ENCODE measurements around the gene MUC20.
"Not testable (repeated sequence)": the region's sequence is repeated elsewhere in the genome, so short reads cannot be mapped to it uniquely, and the experiment has no call there.

Gene MUC20

DNA sequence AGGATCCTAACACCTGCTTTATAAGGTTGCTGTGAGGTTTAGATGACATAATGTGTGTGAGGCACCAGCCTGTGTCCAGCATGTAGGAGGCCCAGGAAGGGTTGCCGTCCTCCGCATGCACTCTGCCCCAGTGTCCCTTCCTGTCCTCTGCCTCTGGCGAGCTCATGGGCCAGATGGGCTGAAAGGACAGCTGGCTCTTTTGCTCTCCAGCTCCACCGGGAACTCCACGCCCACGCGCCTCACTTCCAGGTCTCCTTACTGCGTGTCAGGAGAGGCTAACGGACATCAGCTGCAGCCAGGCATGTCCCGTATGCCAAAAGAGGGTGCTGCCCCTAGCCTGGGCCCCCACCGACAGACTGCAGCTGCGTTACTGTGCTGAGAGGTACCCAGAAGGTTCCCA, 12.2 kb downstream of the MUC20 start:
- DNase-seq = no peak

DNA sequence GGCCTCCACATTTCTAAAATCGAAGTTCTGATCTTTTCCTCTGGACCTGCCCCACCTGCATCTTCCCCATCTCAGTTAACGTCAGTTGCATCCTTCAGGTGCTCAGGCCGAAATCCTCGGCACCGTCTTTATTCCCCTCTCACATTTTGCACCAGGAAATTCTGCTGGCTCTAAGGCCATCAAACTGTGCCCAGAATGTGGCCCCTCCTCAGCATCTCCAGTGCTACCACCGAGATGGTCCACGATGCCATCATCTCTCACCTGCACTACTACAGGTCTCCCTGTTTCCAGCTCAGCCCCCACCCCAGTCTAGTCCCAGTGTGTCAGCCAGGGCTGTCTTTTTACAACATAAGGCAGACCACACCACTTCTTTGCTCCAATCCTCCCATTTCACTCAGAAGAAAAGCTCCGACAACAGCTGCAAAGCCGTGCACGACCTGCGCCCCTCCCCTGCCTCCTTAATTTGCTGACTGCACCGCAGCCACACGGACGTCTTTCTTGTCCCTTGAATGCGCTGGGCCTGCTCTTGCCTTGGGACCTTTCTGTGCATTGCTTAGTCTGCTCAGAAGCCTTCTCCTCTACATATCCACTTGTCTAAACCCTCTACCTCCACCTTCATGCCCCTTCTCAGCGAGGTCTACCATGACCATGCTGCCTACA, 14.4 kb downstream of the MUC20 start:
- no peak for DNase-seq

DNA sequence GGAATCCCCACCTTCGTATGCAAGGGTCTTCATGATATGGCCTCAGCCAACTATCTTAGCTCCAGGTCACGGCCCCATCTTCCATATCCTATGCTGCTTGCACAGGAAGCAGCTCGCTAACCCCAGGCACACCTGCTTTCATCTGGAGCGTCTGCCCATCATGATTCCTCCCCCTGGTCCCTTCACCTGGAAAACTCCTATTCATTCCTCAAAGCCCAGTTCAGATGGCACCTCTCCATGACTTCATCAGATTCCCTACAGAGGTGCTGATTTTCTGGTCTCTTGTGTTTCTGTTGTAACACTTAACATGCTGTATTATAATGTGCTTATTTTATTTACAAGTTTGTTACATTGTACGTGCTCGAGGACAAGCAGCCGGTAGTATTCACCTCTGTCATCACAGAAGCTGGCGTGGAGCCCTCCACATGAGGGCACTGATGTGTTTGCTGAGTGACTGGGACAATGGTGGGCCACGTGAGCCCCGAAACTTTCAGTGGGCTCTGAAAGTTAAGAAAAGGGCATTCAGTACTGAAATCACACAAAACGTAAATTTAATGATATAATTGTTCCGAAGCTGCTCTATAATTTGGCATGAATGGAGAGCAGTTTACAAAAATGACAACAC, 16.2 kb downstream of the MUC20 start:
- DNase-seq = no peak

DNA sequence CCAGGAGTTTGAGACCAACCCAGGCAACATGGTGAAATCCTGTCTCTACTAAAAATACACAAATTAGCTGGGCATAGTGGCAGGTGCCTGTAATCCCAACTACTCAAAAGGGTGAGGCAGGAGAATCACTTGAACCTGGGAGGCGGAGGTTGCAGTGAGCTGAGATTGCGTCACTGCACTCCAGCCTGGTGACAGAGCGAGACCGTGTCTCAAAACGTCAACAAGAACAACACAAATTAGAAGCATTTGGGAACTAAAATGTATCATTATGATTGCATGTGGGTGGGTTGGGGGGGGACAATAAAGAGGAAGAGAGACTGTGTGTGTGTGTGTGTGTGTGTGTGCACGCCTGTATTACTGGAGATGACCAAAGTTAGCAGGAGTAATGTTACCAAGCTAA, 17.0 kb downstream of the MUC20 start:
- DNase-seq = not testable (repeated sequence)

DNA sequence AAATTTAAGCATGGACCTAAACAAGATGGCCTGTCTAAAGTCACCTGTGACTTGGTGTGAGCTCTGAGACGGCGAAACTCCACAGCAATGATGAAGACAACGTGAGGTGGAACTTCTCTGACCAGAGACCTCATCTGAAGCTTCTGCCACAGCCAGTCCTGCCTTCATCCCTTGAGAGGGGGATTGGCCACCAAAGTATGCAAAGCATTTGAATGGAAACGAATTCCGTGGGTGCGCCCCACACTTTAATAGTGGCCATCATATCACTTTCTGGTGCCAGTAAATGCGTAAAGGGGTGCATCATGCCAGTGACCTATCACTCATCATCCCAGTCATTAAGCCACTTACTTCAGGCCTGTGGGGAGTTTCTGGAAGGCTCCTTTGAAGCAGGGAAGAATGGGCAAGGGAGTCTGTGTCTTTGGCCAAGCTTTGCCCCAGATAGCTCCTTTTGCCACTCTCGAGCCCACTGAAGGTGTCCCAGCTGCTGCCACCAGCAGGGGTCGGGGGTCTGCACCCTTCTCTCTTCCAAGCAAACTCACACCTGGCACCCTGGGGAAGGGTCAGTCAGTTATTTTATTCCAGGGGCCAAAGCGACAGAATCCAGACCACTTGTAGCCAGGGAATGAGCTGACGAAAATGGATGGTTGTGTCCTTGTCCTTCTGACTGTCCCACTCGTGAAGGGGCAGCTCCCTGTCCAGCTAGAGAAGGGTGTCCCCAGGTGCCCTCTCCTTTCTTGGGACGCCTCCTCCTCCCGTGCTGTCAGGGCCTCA, 17.7 kb downstream of the MUC20 start:
- no peak for DNase-seq

DNA sequence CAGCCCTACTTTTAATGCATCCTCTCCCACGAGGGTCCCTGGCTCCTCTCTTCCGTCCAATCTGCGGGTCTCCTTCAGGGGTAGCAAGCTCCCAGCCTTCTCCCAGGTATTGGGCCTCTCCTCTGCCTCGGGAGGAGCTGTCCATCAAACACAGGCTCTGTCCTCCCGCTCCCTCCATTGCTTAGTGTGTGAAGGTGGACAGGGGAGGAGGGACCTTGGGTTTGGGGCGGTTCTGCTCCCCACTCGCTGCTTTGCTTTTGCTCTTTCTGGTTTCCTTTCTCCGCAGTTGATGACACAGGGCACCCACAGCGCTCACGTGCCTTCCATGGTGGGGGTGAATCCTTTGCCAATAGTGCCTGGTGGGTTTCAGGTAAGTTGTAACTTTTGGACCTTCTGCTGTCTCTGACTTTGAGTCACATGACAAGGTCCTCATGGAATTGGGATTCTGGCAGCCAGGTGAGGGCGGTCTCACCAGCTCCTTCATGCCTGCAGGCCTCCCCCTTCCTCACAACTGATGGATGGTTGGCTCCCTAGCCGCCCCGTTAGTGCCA, 18.9 kb downstream of the MUC20 start:
- no peak for DNase-seq

DNA sequence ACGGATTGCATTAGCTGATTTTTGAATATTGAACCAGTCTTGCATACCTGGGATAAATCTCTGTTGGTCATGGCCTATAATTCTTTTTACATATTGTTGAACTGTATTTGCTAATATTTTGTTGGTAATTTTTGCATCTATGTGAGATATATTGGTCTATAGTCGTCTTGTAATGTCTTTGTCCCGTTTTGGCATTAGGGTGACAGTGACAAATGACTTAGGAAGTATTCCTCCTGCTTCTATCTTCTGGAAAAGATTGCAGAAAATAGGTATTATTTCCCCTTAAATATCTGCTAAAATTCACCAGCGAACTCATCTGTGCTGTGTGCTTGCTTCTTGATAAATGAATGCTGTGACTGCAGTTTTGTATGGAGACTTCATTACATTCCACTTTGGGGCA, 23.7 kb downstream of the MUC20 start:
- no peak for DNase-seq

DNA sequence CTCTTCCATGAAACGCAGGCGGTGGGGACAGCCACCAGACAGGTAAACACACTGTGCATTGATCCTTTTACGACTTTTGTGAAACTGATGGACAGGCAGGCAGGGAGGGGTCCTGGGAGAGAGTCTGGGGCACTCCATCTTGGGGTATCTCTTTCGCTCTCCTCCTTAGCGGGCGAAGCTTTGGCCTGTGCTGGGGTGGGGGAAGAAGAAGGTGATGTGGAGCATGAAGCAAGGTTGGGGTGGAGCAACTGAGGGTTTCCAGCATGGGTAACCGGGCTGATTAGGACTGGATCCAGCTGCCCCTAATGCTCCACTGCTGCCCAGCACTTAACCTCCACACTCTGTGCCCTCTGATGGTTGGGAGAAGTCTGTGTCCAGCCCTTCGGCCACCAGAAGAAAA, 25.6 kb downstream of the MUC20 start:
- DNase-seq = no peak

DNA sequence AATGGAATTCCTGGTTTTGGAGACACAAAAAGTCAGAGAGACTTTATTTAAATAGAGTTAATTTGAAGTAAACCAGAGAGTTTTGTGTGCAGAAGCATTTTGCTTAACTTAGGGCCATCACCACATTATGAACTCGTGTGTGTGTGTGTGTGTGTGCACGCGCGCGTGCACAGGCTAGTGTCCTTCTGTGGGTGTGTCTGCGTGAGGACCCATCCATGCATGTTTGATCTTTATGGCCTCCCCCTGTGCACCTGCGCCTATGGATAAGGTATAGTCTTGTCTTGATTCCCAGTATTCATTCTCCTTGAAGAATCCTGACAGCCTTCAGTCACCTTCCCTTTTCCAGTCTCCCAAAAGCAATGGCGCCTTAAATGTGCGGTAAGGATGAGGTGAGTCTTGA, 26.0 kb downstream of the MUC20 start:
- no peak for DNase-seq

DNA sequence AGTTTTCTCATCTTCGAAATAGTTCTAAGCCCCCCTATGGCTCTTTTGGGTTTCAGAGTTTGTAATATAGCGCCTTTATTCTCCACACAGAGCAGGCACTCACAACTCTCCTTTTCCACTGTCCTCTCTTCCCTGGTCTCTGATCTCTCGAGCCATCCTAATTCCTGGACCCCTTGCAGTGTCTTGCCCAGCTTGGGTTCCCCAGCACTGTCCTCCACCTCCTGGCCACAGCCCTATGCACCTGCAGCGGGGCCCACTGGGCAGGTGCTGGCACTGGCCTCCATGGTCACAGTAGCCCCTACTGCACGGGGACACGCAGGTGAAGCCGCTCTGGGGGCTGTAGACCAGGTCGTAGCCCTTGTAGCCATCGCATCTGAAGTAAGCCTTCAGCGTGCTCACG, 27.9 kb downstream of the MUC20 start:
- no peak for DNase-seq

DNA sequence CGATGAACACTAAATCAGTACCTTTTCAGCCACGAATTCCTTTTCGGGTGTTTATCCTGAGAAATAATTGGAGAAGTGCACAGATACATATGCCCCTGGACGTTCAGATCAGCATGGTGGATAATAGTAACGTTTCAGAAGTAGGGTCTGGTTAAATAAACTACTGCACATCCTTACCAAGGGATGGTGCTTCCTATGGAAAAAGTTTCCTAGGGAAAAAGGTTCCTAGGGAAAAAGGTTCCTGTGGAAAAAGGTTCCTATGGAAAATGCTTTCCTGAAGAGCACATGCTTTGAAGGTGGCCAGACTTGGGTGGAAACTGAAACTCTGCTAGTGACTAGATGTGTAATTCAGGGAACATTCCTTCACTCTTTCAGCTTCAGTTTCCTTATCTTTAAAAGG, 28.3 kb downstream of the MUC20 start:
- not testable (repeated sequence) for DNase-seq

DNA sequence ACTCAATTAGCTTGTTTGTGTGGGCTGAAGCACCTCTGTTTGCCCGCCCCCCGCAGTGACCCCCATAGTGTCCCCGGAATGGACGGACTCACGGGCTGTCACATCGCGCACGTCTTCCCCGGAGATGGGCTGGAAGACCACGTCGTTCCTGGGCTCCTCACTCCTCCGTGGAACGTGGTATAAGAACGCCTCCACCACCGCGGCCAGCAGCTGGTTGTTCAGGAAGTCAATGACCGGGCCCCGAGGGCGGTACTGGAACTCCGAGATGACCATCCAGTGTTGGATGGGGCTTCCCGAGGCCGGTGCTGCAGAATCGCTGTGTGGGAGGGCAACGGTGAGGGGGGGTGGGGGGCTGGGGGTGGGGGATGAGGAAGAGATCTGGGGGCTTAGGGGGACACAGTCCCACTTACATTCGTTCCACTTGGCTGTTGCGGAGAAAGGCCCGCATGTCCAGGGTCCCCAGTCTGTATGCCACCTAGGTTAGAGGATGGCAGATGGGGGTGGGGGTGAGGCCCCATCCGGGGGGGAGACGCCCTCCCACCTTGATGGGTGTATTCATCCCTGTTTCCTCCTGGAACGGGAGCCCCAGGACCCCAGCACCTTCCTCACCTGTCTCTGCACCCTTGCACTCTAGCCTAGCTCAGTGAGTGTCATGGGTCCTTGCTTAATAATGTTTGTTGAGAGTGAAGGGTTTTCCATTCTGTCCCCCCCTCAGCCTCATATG, 30.2 kb downstream of the MUC20 start:
- no peak for DNase-seq

DNA sequence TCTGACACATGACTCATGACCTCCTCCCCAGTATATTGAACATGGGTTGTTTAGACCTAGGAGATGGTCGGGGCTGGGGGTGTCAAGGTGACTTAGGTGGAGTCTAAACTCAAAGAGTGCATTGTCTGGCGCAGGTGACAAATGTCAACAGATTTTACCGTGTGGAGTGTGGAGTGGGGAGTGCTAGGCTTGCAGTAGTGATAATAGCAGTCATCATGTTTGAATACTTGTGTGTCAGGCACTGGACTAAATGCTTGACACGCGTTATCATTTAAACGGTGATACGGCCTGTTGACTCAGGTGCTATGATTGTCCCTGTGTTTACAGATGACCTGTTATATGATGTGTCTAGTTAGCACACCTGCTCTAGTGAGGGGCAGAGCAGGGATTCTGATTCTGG, 30.8 kb downstream of the MUC20 start:
- DNase-seq = no peak

DNA sequence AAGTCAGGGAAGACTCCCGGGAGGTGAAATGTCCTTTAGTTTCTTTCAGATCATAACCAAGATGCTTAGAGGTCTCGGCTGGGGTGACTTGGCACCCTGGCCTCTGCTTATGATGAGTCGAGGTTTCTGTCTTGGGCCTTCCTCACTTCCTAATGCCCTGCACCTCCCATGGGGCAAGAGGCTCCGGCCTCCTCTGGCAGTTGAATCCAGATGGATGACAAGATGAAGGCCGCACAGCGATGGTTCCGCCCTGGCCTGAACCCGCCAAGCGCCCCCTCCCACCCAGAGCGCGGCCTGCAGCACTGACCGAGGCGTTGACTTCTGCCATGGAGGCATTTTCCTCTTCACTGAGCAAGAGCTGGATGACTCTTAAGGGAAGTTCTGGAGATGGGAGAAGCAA, 31.3 kb downstream of the MUC20 start:
- no peak for DNase-seq

DNA sequence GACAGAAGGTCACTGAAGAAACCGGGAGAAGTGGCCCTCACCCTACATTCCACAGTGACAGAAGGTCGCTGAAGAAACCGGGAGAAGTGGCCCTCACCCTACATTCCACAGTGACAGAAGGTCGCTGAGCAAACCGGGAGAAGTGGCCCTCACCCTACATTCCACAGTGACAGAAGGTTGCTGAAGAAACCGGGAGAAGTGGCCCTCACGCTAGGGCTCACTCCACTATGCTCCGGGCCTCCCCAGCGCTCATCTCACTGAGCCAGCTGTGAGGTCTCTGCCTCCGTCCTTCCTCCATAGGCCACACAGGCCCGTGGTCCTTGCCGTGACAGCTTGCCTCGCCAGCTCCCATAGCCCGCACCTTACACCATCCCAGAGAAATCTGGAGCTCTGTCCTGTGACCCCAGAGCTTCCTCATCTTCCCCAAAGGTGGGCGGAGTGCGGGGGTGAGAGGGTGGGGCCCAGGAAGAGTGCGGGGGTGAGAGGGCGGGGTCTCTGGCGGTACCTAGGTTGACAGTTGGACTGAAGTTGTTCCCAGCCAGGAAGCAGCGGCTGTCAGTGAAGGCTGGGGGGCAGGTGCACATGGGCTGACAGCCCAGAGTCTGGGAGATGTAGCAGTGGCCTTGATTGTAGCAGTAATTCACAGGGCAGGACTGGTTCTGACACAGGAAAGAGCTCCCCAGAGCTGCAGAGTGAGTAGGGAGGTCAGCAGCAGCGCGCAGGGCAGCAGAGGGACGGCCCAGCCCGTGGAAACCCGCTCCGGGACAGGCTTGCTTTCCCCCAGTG, 32.0 kb downstream of the MUC20 start:
- DNase-seq = no peak

DNA sequence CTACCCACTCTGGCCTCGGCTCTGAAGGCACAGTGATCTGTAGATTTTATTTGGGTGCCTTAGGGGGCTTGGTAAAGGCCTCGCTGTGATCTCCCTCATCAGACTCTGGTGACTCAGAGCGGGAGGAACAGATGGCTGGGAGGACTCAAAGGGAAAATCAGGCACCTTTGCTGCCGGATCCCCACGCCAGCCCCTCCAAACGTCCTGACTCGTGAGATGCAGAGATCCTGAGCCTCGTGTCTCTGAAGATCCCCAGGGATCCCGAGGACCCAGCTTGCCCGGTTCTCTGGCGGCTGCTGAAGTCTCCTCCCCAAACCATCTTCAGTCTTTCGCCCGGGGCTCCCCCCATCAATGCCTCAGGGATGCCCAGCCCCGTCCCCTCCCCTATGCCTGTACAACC, 32.8 kb downstream of the MUC20 start:
- DNase-seq = no peak

DNA sequence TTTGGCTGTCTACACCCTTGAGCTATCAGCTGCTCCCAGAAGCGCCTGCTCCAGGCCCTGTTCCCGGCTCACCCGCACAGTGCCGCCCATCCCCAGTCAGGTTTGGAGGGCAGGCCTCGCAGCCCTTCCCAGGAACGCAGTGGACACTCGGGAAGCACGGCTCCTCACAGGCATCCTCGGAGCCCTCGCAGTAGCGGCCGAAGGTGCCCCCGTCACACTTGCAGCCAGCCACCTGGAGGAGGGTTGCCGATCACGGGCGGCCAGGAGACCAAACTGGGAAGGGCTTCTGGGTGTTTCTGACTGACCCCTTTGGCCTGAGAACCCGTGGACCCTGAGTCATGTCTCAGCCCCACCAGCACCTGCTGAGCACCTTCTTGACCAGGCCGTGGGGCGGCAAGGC, 33.4 kb downstream of the MUC20 start:
- no peak for DNase-seq

DNA sequence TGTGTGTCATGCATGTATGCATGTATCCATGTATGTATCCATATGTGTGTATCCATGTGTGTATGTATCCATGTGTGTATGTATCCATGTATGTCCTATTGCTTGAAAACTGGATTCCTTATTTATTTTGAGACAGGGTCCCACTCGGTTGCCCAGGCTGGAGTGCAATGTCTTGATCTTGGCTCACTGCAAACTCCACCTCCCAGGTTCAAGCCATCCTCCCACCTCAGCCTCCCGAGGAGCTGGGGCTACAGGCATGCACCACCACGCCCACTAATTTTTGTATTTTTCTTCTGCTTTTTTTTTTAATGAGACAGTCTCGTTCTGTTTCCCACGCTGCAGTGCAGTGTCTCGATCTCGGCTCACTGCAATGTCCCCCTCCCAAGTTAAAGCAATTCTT, 34.1 kb downstream of the MUC20 start:
- no peak for DNase-seq

DNA sequence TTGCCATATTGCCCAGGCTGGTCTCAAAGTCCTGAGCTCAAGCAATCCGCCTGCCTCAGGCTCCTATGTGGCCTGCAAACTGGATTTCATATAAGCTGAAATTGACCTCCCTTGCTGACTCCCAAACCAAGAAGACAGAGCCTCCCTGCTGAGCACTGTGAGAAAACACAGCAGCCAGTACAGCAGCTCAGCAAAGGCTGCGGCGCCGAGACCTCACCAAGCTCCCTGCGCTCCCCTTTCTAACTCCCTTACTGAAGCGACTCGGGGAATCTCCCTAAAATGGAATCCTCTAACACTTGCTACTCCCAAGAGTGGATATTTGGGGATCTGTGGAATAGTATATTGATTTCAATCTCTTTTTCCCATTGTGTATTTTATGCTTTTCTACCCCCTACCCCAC, 34.6 kb downstream of the MUC20 start:
- no peak for DNase-seq

DNA sequence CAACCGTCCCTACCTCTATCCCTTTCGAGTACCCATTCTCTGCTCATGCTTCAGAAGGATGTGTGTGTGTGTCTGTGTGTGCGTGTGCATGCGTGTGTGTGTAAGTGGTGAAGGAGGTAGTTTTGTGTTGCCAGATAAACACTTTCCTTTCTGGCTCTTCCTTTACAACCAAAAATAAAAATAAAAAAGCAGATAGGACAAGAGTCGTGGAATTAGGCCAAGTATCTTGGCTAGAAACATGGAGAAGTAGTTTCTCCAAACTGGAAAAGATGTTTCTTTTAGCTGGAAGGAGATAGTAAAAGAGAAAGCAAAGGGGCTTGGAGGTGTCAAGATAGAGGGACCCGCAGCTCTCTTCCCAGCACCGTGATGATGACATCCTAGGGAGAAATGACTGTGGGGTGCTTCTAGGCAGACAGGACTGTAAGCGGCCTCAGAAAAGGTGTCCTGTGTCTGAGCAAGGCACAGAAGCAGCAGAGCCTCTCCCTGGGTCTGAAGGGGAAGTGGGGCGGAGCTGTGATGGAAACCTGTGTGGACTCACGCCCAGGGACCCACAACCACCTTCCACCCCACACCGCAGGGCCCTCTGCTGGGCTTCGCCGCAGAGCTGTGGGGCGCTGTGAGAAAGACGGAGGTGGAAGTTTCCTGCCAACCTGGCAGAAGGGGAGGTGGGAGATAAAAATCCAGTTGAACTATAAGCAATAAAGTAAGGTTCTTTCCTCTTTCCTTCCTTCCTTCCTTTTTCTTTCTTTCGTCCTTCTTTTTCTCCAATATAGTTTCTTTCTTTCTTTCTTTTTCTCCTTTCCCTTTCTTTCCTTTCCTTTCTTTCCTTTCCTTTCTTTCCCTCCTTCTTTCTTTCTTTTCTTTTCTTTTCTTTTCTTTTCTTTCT, 35.3 kb downstream of the MUC20 start:
- peak; percentile 57 for DNase-seq

DNA sequence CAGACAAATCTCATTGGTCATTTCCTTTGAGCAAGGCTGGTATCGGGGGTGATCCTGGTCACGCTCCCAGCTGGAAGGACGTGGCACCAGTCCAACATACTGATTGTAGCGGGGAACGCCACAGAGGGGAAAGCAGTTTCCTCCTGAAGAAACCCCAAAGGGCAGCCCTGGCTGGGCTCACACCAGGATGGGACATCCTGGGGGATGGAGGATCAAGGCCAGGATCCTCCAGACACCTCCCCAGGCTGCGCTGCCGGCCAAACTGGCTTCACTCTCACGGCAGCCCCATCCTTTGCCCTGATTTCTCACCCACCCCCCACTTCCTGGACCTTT, 36.6 kb downstream of the MUC20 start:
- DNase-seq = no peak

DNA sequence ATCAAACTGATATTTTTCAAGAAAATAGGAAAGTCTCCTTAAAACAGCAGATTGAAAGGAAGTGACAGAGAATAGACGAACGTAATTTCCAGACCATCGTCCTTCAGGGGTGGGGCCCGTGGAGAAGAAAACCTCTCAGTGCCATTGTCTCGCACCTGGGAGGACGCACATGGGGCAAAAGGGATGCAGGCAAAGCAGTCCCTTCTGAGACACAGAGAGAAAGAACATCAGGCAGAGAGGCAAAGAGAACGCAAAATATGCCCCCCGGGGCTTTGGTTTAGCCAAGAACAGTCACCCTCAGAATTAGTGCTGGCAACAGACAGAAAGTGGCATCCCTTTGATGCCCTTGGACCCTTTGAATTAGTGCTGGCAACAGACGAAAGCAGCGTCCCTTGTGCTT, 37.0 kb downstream of the MUC20 start:
- no peak for DNase-seq

All from CD4-positive, alpha-beta T cell treated with Interleukin-17A for 1 hour (primary cell).